ENCODE data around the gene BUD23. TPM values are rescaled to one million over a fixed set of nuclear protein-coding genes. Genes with fewer than 3 reads are reported as not detected.

Gene BUD23
- total and polyA plus RNA-seq, 7 donors, result 34.2 to 86.8 (median 37.1) TPM

DNA sequence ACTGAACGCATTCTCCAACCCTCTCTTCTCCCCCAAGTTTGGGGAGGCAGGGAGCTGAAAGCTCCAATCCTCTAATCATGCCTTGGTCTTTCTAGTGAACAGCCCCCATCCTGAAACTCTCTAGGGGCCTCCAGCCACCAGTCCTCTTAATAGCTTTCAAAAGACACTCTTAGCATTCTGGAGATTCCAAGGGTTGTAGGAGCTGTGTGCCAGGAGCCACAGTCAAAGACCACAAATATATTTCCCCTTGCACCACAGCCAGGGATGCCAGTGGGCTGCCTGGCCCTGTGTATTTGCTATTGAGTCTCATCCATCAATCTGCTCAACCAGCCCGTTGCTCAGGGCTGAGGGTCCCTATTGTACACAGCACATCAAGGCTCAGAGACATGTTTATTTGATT is 40.6 kb upstream of the BUD23 start:
- TF ChIP-seq POLR2A (IDR thresholded peaks at IDR 0.05) (no peak), EP300 (IDR thresholded peaks at IDR 0.05) (no peak), POLR2AphosphoS5 (IDR thresholded peaks at IDR 0.05) (no peak)
- TF ChIP-seq, protein P1, sequence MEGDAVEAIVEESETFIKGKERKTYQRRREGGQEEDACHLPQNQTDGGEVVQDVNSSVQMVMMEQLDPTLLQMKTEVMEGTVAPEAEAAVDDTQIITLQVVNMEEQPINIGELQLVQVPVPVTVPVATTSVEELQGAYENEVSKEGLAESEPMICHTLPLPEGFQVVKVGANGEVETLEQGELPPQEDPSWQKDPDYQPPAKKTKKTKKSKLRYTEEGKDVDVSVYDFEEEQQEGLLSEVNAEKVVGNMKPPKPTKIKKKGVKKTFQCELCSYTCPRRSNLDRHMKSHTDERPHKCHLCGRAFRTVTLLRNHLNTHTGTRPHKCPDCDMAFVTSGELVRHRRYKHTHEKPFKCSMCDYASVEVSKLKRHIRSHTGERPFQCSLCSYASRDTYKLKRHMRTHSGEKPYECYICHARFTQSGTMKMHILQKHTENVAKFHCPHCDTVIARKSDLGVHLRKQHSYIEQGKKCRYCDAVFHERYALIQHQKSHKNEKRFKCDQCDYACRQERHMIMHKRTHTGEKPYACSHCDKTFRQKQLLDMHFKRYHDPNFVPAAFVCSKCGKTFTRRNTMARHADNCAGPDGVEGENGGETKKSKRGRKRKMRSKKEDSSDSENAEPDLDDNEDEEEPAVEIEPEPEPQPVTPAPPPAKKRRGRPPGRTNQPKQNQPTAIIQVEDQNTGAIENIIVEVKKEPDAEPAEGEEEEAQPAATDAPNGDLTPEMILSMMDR (IDR thresholded peaks at IDR 0.05), result no peak
- H3K4me1 ChIP-seq, result peaks cover 0 to 6% (median 5%) of the 10 kb centered on the region in 4 donors
- H3K36me3 ChIP-seq, result no peaks in the 10 kb centered on the region
- H3K27me3 ChIP-seq, result peaks cover 11 to 45% (median 17%) of the 10 kb centered on the region in 3 donors
- H3K4me3 ChIP-seq, result no peak overlapping the region
- DNase-seq, result no peak
- intact Hi-C loops (cut with DNase I), result no loop called here
- H3K27ac ChIP-seq, result no peak overlapping the region
- 83 to 84% methylated on average over 2 of the region's 2 CpGs for WGBS, 2 donors
- peaks cover 0 to 5% (median 2%) of the 10 kb centered on the region in 4 donors for H3K9me3 ChIP-seq

DNA sequence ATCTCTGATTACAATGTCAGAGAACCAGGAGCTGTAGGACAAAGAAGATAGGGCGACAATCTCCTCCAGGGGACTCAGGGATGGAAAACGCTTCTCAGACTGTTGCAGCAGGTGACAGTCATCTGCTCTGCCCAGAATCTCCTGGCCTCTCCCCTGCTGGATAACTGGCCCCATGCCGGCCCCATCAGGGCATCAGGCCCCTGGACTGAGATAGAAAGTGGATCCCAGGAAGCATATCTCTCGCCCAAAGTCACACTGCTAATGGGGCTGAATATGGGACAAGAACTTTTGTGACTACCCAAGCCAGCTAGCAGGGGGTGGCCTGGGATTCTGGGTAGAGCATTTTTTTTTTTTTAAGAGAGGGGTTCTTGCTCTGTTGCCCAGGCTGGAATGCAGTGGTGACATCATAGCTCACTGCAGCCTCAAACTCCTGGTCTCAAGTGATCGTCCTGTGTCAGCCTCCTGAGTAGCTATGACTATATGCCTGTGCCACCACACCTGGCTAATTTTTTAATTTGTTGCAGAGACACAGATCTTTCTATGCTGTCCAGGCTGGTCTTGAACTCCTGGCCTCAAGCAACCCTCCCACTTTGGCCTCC is 38.6 kb upstream of the BUD23 start:
- TF ChIP-seq POLR2AphosphoS5 (IDR thresholded peaks at IDR 0.05) (no peak), POLR2A (IDR thresholded peaks at IDR 0.05) (no peak), EP300 (IDR thresholded peaks at IDR 0.05) (no peak)
- TF ChIP-seq, protein P1 (IDR thresholded peaks at IDR 0.05), result no peak
- Histone ChIP-seq H3K27me3 (peaks cover 15 to 63% (median 26%) of the 10 kb centered on the region in 3 donors), H3K4me3 (no peak overlapping the region), H3K36me3 (no peaks in the 10 kb centered on the region), H3K9me3 (peaks cover 0 to 5% (median 2%) of the 10 kb centered on the region in 4 donors), H3K27ac (no peak overlapping the region), H3K4me1 (peaks cover 0 to 11% (median 10%) of the 10 kb centered on the region in 4 donors)
- no peak for DNase-seq
- intact Hi-C loops (cut with DNase I), result no loop called here
- WGBS, 2 donors, result 73 to 77% methylated on average over 5 of the region's 5 CpGs

DNA sequence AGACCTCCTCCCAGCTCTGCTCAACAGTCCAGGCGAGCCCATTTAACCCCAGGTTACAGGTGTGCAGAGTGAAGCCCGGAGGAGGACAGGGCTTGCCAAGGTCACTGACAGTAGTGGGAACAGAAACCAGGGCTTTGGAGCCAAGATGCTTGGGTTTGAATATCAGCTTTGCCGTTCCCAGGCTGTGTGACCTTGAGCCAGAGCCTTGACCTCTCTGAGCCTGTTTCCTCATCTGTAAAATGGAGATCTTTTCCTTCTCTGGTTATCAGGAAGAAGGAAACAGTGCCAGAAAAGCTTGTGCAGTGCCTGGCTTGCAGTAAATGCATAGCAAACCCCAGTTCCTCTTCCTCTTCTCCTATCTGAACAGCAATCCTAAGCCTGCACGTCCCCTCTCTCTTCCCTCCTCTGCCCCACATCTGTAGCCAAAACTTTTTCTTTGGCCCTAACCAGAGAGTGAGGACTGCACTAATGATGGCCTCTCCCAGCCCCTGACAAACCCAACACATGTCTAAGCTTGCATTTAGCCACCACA is 37.7 kb upstream of the BUD23 start:
- no peaks in the 10 kb centered on the region for H3K36me3 ChIP-seq
- TF ChIP-seq, protein P1 (IDR thresholded peaks at IDR 0.05), result no peak
- TF ChIP-seq EP300 (IDR thresholded peaks at IDR 0.05), result no peak
- TF ChIP-seq POLR2AphosphoS5 (IDR thresholded peaks at IDR 0.05), result no peak
- no peak for TF ChIP-seq POLR2A (IDR thresholded peaks at IDR 0.05)
- no peak overlapping the region for H3K27ac ChIP-seq
- intact Hi-C loops (cut with DNase I), result no loop called here
- no peak overlapping the region for H3K4me3 ChIP-seq
- H3K4me1 ChIP-seq, result peaks cover 0 to 11% (median 10%) of the 10 kb centered on the region in 4 donors
- no peak for DNase-seq
- whole genome bisulfite sequencing, 2 donors, result 33 to 59% methylated on average over 4 of the region's 4 CpGs
- H3K27me3 ChIP-seq, result peaks cover 15 to 71% (median 26%) of the 10 kb centered on the region in 3 donors
- peaks cover 0 to 5% (median 2%) of the 10 kb centered on the region in 4 donors for H3K9me3 ChIP-seq

DNA sequence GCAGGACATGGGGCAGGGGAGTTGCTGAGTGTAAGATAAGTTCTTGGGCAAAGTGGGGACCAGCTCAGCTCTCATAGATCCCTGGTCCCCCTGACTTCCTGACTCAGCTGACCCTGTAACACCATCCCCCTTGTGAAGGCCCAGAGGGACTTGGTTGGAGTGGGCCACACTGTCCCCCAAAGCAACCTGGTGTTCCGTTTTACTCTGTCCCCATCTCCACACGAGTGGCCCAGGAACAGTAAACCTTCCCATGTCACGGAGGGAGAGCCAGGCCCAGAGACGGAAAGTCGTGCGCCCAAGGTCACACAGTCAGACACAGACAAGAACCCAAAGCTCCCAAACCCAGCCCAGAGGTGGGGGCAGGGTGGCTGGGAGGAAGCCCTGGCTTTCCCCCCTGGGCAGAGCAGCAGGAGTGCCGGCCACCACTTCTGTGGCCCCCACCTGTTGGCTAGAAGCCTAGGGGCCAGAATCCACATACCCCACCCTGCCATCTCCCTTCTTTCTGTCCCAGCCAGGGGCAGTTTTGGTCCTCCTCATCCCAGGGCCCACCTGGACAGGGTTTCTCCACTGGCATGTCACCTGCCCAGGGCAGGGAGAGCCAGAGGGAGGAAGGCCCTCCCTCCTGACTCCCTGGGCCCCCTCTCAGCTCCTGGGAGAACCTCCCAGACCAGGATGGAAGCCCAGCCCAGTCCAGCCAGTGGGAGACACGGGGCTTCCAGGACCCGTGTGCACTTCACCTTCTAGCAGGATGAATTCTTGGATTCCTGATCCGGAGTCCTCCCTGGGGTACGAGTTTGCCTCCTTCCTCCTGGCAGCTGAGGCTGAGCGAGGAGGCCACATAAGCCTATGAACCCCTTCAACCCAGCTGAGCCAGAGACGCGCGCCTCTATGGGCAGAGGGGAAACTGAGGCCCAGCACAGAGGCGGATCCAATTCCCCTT is 36.3 kb upstream of the BUD23 start:
- TF ChIP-seq, protein P1 (IDR thresholded peaks at IDR 0.05), result no peak
- TF ChIP-seq EP300 (IDR thresholded peaks at IDR 0.05) (no peak), POLR2AphosphoS5 (IDR thresholded peaks at IDR 0.05) (no peak), POLR2A (IDR thresholded peaks at IDR 0.05) (no peak)
- Histone ChIP-seq H3K4me1 (peaks cover 0 to 11% (median 10%) of the 10 kb centered on the region in 4 donors), H3K4me3 (peak overlapping the region in 1 of 4 donors; percentile 49), H3K27ac (no peak overlapping the region), H3K27me3 (peaks cover 15 to 66% (median 26%) of the 10 kb centered on the region in 3 donors), H3K9me3 (no peaks in the 10 kb centered on the region), H3K36me3 (no peaks in the 10 kb centered on the region)
- whole genome bisulfite sequencing, 2 donors, result 42 to 45% methylated on average over 16 of the region's 16 CpGs
- intact Hi-C loops (cut with DNase I), result no loop called here
- DNase-seq, result no peak
